Natural killer cell (primary cell): ENCODE results near the gene OTOF. TPM values are rescaled to one million over a fixed set of nuclear protein-coding genes. Genes with fewer than 3 reads are reported as not detected.

Experiments
- ATAC-seq, 3 donors: fragments of 150-1000 bp in 2 of 3; fragments of 200-7000 bp in 1 of 3; cut with Tn5 transposase; 1 replicate in 1 of 3; 2 replicates in 2 of 3; pipeline ENCODE4 v1.10.0; 2021; ENCODE audit warnings: mild to moderate bottlenecking in 2 of 3, moderate library complexity in 2 of 3
- DNase-seq, 2 donors: peaks; one replicate each; pipeline versions ENCODE4 v3.0.0 to v3.0.0-alpha.2; 2013 to 2021; ENCODE audit warnings: mixed read lengths in 1 of 2
- H3K27ac ChIP-seq: one replicate; pipeline ENCODE4 v1.5.1; 2013; ENCODE audit warnings: mild to moderate bottlenecking, low read length
- H3K27me3 ChIP-seq: one replicate; pipeline ENCODE4 v1.6.1; 2013; ENCODE audit warnings: low read length; ENCODE audit not compliant: control insufficient read depth, insufficient read depth
- H3K36me3 ChIP-seq: one replicate; pipeline ENCODE4 v1.6.1; 2013; ENCODE audit warnings: low read length; ENCODE audit not compliant: control insufficient read depth, insufficient read depth
- H3K4me1 ChIP-seq: one replicate; pipeline ENCODE4 v1.6.1; 2013; ENCODE audit warnings: low read length; ENCODE audit not compliant: control insufficient read depth, insufficient read depth
- H3K4me3 ChIP-seq: one replicate; pipeline ENCODE4 v1.5.1; 2013; ENCODE audit warnings: low read length
- H3K9me3 ChIP-seq: one replicate; pipeline ENCODE4 v1.6.1; 2013; ENCODE audit warnings: low read length; ENCODE audit not compliant: control insufficient read depth, insufficient read depth
- H3K27ac Mint-ChIP-seq, 2 donors: one replicate each; pipeline ENCODE4 v1.8.0; 2022; ENCODE audit warnings: mild to moderate bottlenecking in 2 of 2, mixed read lengths in 2 of 2, moderate library complexity in 1 of 2
- H3K27me3 Mint-ChIP-seq, 2 donors: one replicate each; pipeline ENCODE4 v1.8.0; 2022; ENCODE audit warnings: low read depth in 2 of 2, mixed read lengths in 2 of 2
- H3K36me3 Mint-ChIP-seq: one replicate; pipeline ENCODE4 v1.8.0; 2022; ENCODE audit warnings: mixed read lengths
- H3K4me1 Mint-ChIP-seq, 2 donors: one replicate each; pipeline ENCODE4 v1.8.0; 2022; ENCODE audit warnings: mixed read lengths in 2 of 2
- H3K4me3 Mint-ChIP-seq: one replicate; pipeline ENCODE4 v1.8.0; 2022; ENCODE audit warnings: mild to moderate bottlenecking, moderate library complexity, mixed read lengths
- H3K9me3 Mint-ChIP-seq, 2 donors: one replicate each; pipeline ENCODE4 v1.8.0; 2022; ENCODE audit warnings: mixed read lengths in 2 of 2
- WGBS: methylation state at CpG from one replicate; pipeline ENCODE4 v1.1.7; 2013; ENCODE audit warnings: missing lambda C conversion rate; ENCODE audit not compliant: insufficient coverage; 5-methylcytosine and 5-hydroxymethylcytosine counted together
- intact Hi-C: fragments of 100-400 bp; cut with micrococcal nuclease; formaldehyde crosslinking; loops from one replicate; pipeline ENCODE4 v1.14.2; 2022
- total RNA-seq, 4 donors: library from RNA; stranded (reverse); fragments of 120-200 nt in 1 of 4; gene quantifications; one replicate each; pipeline versions ENCODE4 v1.2.3 to v1.2.4, GENCODE V29; 2013 to 2022
- TF ChIP-seq, protein P1 (sequence below): fragments of 200-600 bp; IDR thresholded peaks from one replicate; pipeline ENCODE4 v1.8.0; 2022; ENCODE audit warnings: antibody characterized with exemption

Gene OTOF
- total RNA-seq, 3 donors from 2014 or later (not counting 1 experiment from before 2014, with no cell fraction given), result 0.66 to 3.7 (median 1.4) TPM

DNA sequence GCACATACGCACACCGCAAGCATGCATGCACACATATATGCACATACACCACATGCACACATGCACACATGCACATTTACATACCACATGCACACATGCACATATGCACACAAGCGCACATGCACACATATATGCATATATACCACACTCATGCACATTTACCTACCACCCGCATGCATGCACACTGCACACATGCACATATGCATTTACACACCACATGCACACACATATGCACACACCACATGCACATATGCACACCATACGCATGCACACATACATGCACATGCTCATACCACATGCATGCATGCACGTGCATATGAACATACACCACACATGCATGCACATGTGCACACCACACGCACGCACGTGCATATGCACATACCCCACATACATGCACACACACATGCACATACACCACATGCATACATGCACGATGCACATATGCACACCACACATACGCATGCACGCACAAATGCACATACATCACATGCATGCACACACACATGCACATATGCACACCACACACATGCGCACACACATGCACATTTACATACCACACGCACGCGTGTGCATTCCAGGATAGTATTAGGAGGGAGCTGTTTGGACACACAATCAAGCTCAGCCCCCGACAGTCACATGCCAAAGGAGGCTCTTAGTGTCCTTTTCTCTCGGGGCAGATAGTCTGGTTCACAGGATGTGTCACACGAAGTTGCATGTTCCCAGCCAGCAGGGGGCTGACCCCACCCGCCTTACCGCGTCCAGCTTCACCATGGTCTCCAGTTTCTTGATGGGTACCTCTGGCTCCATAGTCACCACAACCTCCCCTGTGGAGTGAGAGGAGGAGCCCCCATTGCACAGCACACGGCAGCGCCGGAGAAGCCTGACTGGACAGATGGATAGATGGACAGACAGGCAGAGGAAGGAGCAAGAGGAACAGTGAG is 5.9 kb downstream of the OTOF start:
- ATAC-seq (peak in 1 of 3 donors; percentile 25), DNase-seq (no peak)
- no peaks in the 10 kb centered on the region for H3K36me3 ChIP-seq
- no peak overlapping the region for H3K27ac Mint-ChIP-seq
- H3K4me3 Mint-ChIP-seq, result no peak overlapping the region
- no peaks in the 10 kb centered on the region for H3K4me1 ChIP-seq
- no peak overlapping the region for H3K27ac ChIP-seq
- TF ChIP-seq, protein P1, sequence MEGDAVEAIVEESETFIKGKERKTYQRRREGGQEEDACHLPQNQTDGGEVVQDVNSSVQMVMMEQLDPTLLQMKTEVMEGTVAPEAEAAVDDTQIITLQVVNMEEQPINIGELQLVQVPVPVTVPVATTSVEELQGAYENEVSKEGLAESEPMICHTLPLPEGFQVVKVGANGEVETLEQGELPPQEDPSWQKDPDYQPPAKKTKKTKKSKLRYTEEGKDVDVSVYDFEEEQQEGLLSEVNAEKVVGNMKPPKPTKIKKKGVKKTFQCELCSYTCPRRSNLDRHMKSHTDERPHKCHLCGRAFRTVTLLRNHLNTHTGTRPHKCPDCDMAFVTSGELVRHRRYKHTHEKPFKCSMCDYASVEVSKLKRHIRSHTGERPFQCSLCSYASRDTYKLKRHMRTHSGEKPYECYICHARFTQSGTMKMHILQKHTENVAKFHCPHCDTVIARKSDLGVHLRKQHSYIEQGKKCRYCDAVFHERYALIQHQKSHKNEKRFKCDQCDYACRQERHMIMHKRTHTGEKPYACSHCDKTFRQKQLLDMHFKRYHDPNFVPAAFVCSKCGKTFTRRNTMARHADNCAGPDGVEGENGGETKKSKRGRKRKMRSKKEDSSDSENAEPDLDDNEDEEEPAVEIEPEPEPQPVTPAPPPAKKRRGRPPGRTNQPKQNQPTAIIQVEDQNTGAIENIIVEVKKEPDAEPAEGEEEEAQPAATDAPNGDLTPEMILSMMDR, result no peak
- no peaks in the 10 kb centered on the region for H3K36me3 Mint-ChIP-seq
- intact Hi-C loops, result no loop called here
- no peaks in the 10 kb centered on the region for H3K27me3 ChIP-seq
- WGBS, result 92% methylated on average over 25 of the region's 25 CpGs
- H3K9me3 ChIP-seq, result peaks cover 9% of the 10 kb centered on the region
- no peak overlapping the region for H3K4me3 ChIP-seq
- no peaks in the 10 kb centered on the region for H3K27me3 Mint-ChIP-seq
- peaks cover 2 to 4% of the 10 kb centered on the region in 2 donors for H3K9me3 Mint-ChIP-seq
- H3K4me1 Mint-ChIP-seq, result no peaks in the 10 kb centered on the region

DNA sequence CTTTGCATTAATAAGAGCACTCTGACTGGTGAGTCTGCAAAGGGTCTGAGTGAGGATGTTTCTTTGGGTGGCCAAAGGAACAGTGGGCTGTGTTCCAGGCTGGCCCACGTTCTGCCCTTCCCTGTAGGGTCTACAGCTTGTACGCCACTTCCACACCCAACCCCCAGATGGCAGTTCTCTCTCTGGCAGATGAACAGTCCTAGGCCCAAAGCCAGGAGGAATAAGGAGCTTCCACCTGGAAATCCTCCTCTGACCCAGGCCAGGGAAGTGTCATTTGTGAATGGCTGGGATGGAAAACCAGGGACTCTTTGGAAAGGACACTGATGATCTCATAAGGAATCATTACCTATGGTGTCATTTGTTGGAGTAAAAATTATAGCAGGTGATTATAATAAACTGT is 6.6 kb downstream of the OTOF start:
- DNase-seq, result no peak
- Mint-ChIP-seq H3K36me3 (no peaks in the 10 kb centered on the region), H3K4me1 (no peaks in the 10 kb centered on the region), H3K27me3 (no peaks in the 10 kb centered on the region), H3K27ac (no peak overlapping the region), H3K9me3 (peaks cover 2 to 4% of the 10 kb centered on the region in 2 donors), H3K4me3 (no peak overlapping the region)
- Histone ChIP-seq H3K36me3 (no peaks in the 10 kb centered on the region), H3K9me3 (peaks cover 9% of the 10 kb centered on the region), H3K27me3 (no peaks in the 10 kb centered on the region), H3K4me1 (no peaks in the 10 kb centered on the region), H3K27ac (no peak overlapping the region), H3K4me3 (no peak overlapping the region)
- ATAC-seq, result no peak
- TF ChIP-seq, protein P1, result no peak
- WGBS, result 68% methylated on average over 2 of the region's 2 CpGs
- intact Hi-C loops, result no loop called here

DNA sequence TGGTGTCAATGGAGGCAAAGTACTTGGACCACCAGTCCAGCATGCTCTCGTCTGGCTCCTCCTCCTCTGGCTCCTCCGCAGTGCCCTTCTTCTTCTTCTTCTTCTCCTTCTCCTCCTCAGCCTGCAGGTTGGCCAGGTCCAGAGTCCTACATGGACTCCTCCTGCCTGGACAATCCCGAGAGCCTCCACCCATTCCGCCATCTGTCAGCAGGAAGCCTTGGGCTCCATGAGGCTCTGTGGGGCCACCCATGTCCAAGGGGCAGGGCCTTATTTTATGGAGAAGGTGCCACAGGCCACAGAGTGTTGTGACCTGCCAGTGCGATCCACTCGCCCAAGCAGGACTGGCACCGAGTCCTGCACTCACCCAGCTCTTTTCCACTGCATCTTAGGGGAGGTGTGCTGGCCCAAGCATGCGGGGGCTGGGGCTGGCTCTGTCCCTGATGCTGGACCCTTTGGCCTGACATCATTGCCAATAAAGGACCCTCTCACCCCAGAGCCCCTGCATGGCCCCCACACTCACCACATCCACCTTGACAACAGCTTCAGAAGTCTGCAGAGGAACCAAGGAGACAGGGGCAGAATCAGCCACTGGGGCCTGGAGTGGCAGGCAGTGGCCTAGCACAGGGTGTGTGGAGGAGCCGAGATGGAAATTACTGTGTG is 7.2 kb downstream of the OTOF start:
- no peaks in the 10 kb centered on the region for H3K27me3 Mint-ChIP-seq
- TF ChIP-seq, protein P1, result no peak
- H3K27ac Mint-ChIP-seq, result no peak overlapping the region
- ATAC-seq (no peak), DNase-seq (no peak)
- no peak overlapping the region for H3K27ac ChIP-seq
- H3K4me3 ChIP-seq, result no peak overlapping the region
- H3K4me3 Mint-ChIP-seq, result no peak overlapping the region
- no peaks in the 10 kb centered on the region for H3K36me3 Mint-ChIP-seq
- H3K36me3 ChIP-seq, result no peaks in the 10 kb centered on the region
- intact Hi-C loops, result no loop called here
- peaks cover 2 to 4% of the 10 kb centered on the region in 2 donors for H3K9me3 Mint-ChIP-seq
- H3K4me1 Mint-ChIP-seq, result no peaks in the 10 kb centered on the region
- no peaks in the 10 kb centered on the region for H3K4me1 ChIP-seq
- peaks cover 9% of the 10 kb centered on the region for H3K9me3 ChIP-seq
- 94% methylated on average over 9 of the region's 9 CpGs for WGBS
- H3K27me3 ChIP-seq, result no peaks in the 10 kb centered on the region
